Stimulated activated CD4-positive, alpha-beta T cell treated with anti-CD3 and anti-CD28 coated beads, Interleukin-12 subunit alpha, Interleukin-12 subunit beta, amount 100 ng/mL, for 48 hours (primary cell): Measurements from ENCODE around the gene TEF.
"Not testable (repeated sequence)": the region's sequence is repeated elsewhere in the genome, so short reads cannot be mapped to it uniquely, and the experiment has no call there.

Experiments used
- DNase-seq, 3 donors: peaks; one replicate each; pipeline ENCODE4 v3.0.0-alpha.2; 2020; ENCODE audit warnings: low read depth in 2 of 3, low spot score in 1 of 3

TEF gene

DNA sequence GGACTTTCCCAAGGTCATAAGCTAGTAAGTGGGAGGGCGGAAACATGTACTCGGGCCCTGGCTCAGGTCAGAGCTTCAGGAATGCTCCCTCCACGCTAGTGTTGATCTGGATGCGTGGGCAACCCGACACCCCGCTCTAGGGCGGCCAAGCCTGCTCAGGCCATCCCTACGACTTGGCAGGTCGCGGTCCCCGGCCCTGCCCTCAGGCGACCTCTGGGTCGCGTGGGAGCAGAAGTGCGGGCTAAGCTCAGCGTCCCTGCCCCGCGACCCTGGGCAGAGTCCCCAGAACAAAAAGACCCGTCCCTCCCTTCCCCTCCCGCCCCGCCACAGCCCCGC is 781 bp upstream of the TEF start:
- DNase-seq, result no peak

DNA sequence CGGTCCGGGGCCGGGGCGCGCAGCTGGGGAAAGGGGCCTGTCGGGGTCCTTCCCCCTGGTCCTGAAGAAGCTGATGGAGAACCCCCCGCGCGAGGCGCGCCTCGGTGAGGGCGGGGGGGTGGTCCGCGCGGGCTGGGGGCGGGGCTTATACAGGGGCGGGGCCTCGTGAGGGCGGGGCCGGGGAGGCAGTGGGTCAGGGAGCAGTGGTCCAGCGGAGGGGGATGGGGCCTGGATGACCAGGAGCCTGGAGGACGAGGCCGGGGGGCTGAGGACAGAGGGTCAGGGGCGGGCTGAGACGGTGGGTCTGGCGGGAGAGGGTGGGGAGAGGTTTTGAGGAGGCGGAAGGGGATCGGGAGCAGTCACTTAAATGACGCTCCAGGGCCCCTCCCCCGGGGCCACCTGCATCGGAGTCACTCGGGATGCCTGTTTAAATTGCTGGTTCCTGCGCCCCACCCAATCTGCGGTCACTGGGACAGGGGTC is 396 bp downstream of the TEF start:
- DNase-seq, result peak in 2 of 3 donors; percentile 45 to 49

DNA sequence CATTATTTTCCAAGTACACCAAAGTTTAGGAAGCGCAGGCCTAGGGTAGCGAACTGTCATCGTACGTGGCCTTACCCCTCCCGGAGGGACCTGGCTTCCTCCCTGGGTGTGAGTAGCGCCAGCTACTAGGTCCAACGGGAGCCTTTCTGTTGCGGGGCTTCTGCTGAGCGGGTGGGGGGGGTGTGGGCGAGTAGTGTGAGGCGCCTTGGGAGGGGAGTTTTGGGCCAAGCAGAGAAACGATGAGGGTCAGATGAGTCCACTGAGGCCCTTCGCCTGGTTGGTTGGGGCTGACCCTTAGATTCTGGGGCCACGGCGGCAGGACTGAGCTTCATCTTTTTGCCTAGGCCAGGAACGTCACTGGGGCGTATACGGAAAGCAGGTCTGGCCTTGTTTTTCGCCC is 868 bp downstream of the TEF start:
- DNase-seq, result no peak

DNA sequence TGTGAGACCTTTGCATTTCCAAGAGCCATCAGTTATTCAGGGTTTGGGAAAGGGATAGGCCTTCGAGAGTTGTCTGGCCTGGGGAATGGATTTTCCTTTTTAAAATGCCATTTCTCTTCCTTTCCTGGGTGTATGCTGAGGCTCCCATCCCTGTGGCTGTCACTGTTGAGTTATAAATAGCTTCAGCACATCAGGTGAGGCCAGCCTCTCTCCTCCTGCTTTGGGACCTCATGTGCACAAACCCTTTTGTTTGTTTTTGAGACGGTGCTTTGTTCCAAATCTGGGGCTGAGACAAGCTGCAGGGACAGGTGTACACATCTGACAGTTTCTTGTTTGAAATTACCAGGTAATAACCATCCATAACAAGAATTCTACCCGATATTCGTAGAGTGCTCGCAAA is 1.3 kb downstream of the TEF start:
- no peak for DNase-seq

DNA sequence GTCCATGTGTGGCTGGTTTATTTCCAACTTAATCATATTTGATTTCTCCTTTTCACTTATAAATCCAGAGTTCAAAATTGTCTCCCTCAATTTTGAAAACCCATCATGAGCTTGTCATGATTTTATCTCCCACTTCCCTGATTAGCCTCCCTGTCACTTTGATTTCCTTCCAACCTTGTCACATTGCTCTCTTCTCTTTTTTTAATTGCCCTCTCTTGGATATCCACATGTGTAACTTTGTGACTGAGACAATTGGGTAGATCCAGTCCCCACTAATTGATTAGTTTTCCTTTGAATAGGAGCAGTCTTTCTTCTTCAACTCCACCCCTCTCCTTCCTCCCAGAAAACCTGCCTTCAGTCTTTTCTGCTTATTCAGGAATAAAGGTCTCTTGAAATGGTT is 2.4 kb downstream of the TEF start:
- no peak for DNase-seq

DNA sequence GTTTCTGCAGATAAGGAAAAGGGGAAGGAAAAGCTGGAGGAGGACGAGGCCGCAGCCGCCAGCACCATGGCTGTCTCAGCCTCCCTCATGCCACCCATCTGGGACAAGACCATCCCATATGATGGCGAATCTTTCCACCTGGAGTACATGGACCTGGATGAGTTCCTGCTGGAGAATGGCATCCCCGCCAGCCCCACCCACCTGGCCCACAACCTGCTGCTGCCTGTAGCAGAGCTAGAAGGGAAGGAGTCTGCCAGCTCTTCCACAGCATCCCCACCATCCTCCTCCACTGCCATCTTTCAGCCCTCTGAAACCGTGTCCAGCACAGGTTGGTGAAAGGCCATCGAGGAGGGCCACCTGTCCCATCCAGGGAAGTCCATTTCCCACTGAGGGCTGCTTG is 5.6 kb downstream of the TEF start:
- no peak for DNase-seq

DNA sequence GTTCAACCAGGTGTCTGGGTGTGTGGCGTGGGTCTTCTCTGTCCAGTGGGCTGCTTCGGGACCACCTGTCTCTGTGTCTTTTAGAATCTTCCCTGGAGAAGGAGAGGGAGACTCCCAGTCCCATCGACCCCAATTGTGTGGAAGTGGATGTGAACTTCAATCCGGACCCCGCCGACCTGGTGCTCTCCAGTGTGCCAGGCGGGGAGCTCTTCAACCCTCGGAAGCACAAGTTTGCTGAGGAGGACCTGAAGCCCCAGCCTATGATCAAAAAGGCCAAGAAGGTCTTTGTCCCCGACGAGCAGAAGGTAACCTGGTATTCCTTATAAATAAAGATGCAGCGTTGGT is 12.2 kb downstream of the TEF start:
- no peak for DNase-seq

DNA sequence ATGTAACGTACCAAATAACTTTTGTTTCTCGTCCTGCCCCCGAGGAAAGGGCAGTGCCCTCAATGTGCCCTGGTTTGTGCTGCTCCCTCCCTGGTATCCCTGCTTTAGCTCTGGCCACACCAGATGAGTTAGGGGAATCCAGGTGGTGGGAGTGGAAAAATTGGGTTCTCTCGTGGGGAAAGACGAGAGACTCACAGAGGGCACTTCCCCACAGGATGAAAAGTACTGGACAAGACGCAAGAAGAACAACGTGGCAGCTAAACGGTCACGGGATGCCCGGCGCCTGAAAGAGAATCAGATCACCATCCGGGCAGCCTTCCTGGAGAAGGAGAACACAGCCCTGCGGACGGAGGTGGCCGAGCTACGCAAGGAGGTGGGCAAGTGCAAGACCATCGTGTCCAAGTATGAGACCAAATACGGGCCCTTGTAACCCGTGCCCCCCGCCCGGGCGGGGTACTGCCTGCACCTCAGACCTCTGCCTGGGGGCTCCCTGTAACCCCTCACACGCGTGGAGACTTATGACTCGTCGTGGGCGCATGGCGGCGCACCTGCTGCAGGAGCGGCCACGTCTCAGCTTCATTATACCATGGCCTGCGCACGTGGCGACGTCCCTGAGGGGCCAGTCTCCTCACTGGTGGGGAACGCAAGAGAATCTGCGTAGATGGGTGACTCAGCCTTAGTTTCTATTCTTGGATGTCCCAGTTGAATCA is 13.9 kb downstream of the TEF start:
- no peak for DNase-seq

DNA sequence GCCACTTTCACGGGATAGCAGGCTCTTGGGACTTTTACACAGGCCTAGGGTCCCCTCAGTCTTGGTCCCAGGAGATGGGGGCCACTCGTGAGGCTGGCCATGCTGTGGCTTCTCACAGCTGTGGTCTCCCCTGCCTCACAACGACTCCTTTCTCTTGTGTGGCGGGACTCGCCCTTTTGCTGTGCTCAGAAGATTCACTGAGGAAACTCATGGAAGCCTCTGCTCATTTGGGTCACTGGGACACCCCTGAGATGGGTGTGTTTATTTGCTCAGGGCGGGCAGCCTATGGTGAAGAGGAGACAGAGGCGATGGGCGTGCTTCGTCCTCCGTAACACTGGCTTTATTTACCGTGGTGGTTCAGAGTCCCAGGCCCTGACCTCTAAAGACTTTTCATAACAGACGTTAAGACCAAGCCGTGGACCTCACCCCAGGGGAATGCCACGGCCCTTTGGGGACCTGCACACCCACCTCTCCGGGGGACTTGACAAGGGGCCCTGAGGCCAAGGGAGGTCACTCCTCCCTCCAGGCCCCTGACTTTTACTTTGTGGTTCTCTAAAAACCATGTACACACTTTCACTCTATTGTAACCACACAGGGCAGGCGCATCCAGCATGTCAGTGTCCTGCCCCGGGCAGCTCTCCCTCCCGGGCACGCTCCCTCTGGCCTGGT is 15.5 kb downstream of the TEF start:
- no peak for DNase-seq

DNA sequence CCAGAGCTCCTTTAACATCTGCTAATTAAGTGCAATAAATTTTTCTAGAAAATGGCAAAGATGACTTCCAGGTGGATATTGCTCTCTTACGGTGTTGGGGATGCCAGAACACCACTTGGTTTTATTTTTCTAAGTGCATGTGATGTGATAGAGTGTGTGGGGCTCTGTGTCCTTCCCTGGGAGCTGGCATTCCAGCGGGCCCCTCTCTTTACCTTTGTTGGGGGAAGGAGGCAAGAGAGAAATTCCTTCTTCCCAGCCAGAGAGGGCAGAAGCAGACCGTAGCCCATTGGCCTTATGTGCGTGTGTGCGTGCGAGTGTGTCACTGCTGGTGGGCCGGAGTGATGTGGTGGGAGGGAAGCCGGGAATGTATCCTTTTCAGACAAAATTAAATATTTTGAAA is 17.2 kb downstream of the TEF start:
- DNase-seq, result no peak

DNA sequence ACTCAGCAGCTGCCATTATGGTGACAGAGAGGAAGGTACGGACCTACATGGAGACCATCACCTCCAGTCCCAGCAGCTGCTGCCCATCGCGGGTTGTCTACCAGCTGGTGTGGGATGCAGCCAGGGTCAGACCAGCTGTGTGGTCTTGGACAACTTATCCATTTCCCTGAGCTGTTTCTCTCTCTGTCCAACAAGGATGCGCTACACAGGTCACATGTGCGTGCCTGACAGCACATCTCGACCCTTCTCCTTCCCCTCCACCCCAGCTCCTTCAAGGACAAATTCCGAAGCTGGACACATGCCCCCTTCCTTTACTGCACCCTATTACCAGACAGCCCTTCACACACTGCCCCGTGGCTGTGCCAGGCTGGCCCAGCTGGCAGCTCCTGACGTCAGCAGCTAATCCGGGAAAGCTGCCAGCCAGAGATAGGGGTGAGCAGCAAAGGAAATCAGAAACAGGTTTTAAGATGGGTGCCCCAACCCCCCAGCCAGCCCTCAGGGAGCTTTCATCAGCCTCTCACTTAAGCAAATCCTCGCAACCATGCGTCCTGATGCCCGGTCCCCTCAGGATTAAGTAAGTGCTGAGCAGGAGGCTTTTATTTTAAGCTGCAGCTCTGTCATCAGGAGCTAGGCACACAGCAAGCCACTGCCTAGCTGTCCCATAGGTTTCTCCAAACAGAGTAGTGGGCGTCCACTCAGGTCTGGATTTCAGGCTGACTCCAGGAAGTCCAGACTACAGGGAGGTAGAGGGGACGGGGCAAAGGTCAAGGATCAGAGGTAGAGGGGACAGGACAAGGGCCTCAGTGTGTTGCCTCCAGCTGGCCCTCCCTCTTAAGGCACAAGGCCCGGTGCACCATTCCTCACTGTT is 20.3 kb downstream of the TEF start:
- DNase-seq, result no peak

DNA sequence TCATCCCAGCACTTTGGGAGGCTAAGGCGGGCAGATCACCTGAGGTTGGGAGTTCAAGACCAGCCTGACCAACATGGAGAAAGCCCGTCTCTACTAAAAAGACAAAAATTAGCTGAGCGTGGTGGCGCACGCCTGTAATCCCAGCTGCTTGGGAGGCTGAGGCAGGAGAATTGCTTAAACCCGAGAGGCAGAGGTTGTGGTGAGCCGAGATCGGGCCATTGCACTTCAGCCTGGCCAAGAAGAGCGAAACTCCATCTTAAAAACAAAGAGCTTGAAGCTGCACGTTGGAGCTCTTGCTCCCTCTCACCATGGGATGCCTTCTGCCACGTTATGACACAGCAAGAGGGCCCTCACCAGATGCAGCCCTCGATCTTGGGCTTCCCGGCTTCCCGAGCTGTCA is 21.1 kb downstream of the TEF start:
- DNase-seq, result not testable (repeated sequence)

DNA sequence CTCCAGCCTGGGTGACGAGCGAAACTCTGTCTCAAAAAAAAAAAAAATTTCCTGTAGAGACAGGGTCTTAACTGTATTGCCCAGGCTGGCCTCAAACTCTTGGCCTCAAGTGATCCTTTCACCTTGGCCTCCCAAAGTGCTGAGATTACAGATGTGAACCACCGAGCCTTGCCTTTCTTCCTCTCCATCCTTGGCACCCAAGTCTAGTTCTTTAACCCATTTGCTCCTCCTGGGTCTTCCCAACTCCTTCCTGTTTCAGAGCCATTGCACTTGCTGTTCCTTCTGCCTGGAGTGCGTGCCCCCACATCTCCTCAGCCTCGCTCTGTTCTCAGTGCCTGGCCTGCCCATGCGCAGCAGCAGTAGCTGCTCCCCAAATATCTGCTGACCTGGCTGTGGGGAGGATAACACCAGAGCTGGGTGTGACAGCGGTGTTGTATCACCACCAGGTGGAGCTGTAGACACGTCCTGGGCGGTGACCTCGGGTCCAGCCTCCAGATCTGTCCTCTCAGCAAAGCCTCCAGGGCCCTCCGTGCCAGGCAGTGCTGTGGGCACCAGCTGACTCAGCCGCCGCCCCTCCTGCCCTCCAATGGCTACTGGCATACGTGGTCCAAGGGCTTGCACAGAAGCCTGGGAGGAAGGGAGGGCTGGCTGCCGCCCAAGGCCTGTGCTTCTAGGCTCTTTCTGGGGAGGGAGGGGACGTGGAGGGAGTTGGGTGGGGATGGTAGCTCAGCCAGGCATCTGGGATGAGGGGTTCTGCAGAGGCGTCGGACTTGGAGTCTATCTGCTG is 22.0 kb downstream of the TEF start:
- DNase-seq, result peak; percentile 81 to 90 (median 82)

DNA sequence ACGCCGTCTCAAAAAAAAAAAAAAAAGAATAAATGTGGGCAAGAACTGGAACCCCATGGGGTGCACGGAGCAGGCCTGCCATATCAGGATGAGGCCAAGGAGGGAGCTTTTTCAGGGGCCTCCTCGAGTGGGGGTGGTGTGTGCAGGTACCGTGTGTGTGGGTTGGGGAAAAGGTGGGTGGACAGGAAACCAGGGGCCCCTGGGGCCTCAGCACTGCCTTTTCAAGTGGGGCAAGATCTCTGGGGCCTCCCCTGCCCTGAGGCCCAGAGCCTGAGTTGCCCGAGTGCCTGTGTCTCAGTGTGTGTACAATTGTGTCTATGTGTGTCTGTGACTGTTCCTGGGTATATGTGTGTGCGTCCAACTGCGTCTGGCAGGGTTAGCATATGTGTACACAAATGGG is 23.8 kb downstream of the TEF start:
- DNase-seq, result peak in 1 of 3 donors; percentile 21

DNA sequence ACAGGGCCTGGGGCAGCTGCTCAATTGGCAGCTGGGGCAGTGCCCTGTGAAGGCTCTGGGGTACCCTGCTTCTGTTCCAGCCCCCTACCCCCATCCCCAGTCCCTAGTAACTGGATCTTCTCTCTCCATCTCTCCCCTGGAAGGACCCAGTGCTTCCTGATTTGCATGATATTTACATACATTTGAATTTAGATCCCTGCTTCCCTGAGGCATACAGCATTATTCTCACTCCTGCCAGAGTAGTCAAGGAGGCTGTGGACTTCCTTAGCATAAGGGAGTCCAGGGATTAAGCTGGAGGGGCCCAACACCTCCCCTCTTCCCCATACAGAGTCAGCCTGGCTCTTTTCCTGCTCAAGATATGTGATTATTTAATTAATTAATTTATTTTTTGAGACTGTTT is 24.7 kb downstream of the TEF start:
- DNase-seq, result no peak

DNA sequence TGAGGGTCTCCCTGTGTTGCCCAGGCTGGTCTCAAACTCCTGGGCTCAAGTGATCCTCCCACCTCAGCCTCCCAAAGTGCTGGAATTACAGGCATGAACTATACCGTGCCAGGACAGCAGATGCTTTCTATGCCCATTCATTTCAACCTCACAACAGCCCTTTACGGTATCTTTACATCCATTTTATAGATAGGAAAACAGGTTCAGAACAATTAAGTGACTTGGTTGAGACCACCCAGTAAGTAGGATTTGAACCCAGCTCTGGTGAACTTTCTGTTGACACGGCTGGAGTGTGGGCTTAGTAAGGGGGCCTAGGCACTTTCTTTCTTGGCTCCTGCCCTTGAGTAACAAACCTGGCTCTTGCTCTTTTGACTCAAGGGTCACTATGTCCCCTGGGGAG is 25.7 kb downstream of the TEF start:
- no peak for DNase-seq

DNA sequence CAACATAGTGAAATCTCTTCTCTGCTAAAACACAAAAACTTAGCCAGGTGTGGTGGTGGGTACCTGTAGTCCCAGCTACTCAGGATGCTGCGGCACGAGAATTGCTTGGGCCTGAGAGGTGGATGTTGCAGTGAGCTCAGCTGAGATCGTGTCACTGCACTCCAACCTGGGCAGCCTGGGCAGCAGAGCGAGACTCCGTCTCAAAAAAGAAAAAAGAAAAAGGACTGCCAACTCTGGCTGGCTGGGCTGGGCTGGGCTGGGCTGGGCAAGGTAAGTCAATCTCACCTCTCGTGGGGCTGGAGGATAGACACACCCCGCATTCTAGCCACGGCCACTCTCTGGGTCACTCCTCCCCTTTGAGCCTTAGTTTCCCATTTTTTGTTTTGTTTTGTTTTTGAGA is 26.9 kb downstream of the TEF start:
- no peak for DNase-seq

DNA sequence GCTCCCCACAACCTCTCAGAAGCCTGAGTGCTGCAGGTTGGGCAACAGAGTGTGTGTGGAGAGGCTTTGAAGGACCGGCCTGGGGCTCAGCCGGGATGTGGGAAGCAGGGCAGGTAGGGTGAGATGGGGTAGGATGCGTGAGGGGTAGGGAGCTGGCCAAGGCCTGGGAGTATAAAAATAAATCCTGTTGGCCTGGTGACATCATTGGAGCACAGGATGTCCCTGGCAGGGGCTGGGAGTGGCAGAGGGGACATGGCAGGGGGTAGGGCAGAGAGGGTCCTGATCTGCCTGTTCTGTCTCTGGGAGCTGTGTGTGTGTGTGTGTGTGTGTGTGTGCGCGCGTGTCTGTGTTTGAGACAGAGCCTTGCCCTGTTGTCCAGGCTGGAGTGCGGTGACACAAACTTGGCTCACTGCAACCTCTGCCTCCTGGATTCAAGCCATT is 28.6 kb downstream of the TEF start:
- no peak for DNase-seq

DNA sequence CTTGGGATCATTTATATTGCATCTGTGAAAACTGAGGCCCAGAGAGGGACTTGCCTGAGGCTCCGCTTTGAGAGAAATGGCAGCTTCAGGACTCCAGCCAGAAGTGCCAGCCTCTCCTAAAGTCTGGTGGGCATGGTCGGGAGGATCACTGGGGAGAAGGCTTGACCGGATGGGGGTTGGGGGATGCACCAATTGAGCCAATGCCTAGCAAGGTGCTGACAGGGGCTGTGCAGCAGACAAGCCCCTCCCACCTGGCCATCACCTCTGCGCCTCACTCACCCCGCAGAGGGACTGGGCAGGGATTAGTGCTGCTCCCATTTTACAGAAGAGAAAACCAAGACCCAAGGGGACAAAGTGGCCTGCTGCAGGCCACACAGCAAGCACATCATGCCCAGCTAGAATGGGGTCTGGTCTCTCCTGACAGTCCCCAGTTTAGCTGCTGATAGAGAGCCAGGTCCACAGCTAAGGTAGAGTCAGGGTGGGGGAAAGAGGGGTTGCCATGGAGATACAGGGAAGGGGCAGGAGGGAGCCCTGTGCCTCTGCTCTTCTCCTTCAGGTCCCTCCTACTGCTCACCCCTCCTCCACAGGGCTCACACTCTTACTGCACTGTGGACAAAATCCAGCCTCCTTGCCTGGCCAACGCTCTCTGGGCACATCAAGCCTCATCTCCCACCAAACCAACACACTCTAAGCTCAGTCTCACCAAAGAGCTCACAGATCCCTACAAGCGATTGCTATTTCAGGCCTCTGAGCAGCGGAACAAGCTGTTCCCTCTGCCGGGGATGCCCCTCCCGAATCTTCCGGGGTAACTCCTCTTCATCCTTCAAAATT is 29.5 kb downstream of the TEF start:
- no peak for DNase-seq

DNA sequence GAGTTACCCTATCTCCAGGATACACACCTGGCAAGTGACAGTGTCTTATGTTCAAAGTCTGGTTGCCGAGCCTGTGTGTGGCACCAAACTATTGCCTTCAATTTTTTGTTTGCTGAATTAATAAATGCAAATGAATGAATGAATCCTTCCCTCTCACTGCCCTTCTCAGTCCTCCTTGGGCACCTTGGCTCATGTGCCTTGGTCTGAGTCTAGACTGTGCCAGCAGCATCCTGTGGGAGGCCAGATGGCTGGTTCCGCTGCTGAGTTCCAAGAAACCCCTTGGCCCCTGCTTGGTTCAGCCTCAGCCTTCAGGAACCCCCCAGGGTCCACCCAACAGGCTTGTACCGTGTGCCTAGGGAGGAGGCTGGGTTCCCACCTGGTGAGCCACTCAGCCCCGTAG is 33.8 kb downstream of the TEF start:
- DNase-seq, result no peak
